AG04449 (cell line): ENCODE data around the gene MTHFR.
"Not testable (repeated sequence)": the region's sequence is repeated elsewhere in the genome, so short reads cannot be mapped to it uniquely, and the experiment has no call there.

Experiments
- CTCF ChIA-PET: fragments of 350-600 bp; formaldehyde crosslinking; extraction: SDS; loops from one replicate; lab custom pipeline; 2021; ENCODE audit warnings: antibody characterized with exemption; lab: Yijun Ruan, JAX
- POLR2A ChIA-PET: fragments of 400-600, 350-600 bp; formaldehyde crosslinking; extraction: SDS; loops from one replicate; lab custom pipeline; 2020; ENCODE audit warnings: antibody characterized with exemption, inconsistent platforms; lab: Yijun Ruan, JAX
- DNase-seq: peaks from one replicate; pipeline ENCODE4 v3.0.0-alpha.2; 2010; ENCODE audit warnings: low read depth, low spot score
- H3K4me3 ChIP-seq: 2 replicates; pipeline ENCODE4 v1.5.1; 2011; ENCODE audit warnings: low read depth, mild to moderate bottlenecking, control low read depth, low read length
- TF ChIP-seq, protein P1 (sequence below): IDR thresholded peaks from one replicate; pipeline ENCODE4 v1.5.1; 2011; ENCODE audit warnings: mild to moderate bottlenecking, moderate library complexity, low read length, control low read depth, inconsistent platforms; ENCODE audit not compliant: insufficient read depth; ENCODE audit errors: missing control alignments

MTHFR gene

DNA sequence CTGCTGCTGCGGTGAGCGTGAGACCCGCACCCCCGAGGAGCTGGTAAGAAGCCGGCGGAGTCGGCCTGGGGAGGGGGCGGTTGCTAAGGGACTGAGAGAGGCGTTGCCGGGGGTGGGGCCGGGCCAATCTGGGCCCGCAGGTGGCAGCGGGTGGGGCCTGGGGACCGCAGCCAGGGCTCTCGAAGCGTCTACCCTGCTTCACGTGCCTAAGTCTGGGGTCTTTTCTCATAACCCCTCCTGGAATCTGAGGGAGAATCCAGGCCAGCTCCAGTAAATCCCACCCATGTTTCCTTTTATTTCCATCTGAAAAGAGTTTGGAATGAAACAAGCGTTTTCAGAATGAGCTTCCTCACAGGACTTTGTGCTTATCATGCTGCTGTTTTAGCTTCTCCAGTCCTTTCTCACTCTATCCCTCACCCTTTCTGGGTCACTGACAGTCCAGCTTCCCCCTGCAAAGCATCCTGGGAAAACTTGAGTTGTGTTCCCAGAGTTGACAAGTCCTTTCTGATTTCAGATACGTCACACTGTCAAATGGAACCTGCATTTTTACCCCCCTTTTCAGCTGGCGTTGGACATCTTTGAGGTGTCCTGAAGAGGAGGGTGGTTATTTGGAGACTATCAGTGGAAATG lies 658 bp upstream of the MTHFR start:
- TF ChIP-seq, protein P1, sequence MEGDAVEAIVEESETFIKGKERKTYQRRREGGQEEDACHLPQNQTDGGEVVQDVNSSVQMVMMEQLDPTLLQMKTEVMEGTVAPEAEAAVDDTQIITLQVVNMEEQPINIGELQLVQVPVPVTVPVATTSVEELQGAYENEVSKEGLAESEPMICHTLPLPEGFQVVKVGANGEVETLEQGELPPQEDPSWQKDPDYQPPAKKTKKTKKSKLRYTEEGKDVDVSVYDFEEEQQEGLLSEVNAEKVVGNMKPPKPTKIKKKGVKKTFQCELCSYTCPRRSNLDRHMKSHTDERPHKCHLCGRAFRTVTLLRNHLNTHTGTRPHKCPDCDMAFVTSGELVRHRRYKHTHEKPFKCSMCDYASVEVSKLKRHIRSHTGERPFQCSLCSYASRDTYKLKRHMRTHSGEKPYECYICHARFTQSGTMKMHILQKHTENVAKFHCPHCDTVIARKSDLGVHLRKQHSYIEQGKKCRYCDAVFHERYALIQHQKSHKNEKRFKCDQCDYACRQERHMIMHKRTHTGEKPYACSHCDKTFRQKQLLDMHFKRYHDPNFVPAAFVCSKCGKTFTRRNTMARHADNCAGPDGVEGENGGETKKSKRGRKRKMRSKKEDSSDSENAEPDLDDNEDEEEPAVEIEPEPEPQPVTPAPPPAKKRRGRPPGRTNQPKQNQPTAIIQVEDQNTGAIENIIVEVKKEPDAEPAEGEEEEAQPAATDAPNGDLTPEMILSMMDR = no peak
- CTCF ChIA-PET = interaction anchor here (0.7 to 2.5 kb wide), 3 partner anchors 17 to 86 kb away, joined by 3 to 9 read pairs (median 3); no protein-coding TSS in a partner anchor
- POLR2A ChIA-PET = interaction anchor here (0.9 to 1.6 kb wide), 4 partner anchors 17 to 103 kb away, joined by 3 to 12 read pairs (median 4); partner anchors contain the start of gene AGTRAP
- no peak for DNase-seq
- H3K4me3 ChIP-seq = peak overlapping the region; percentile 95

DNA sequence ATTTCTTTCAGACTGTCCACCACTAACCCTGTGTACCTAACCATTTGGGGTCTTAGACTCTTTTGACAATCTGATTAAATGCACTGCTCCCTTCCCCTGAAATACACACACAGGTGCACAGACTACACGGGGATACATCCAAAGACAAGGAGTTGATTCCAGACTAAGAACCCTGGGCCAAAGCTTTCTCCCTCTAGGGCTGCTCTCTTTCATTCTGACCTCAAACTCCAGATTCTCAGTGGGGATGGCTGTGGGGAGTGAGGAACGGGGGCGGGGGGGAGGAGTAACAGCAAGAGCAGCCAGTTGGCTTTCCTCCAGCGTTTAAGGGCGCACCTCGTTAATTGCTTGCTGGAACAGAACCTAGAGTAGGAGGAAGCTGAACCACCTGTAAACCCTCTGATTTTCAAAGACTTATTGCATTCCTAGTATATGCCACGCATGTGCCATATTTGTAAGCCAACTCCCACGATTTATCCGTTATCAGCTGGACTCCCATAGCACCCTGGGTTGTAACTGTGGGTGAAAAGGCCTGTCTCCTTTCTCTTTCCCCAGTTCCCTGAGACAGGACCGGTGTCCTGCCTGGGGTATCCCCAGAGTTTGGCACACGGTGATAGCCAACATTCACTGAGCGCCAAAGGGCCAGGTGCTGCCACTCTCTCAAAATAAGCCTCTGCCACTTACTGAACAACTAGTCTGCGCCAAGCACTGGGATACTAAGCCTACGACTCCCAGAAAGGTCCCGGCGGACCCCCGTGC lies 920 bp downstream of the MTHFR start:
- TF ChIP-seq, protein P1 = no peak
- CTCF ChIA-PET = interaction anchor here (1.0 to 1.8 kb wide), 2 partner anchors 89 to 140 kb away, joined by 3 to 4 read pairs; partner anchors contain the start of gene FBXO6
- DNase-seq = no peak
- peak overlapping the region; percentile 76 for H3K4me3 ChIP-seq
- POLR2A ChIA-PET = interaction anchor here (0.5 kb wide), 1 partner anchor 1297 kb away, joined by 3 read pairs; no protein-coding TSS in a partner anchor

DNA sequence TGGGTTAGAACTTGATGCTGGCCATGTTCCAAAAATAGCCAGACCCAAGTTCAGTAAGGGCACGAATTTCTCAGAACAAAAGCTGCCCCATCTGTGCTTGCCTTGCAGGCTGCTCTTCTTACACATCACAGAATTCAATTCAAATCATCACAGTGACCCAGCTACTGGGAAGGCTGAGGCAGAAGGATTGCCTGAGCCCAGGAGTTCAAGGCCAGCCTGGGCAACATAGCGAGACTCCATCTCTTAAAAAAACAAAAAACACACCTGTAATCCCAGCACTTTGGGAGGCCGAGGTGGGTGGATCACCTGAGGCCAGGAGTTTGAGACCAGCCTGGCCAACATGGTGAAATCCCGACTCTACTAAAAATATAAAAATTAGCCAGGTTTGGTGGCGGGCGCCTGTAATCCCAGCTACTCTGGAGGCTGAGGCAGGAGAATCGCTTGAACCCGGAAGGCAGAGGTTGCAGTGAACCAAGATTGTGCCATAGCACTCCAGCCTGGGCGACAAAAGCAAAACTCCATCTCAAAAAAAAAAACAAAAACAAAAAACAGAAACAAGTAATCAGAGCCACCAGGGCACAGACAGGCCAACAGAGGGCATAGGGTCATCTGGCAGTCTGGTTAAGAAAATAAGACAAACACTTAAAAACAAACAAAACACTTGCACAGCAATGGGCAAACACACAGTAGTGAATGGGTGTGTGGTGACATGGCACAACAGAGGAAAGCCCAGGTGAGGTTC lies 1.7 kb downstream of the MTHFR start:
- not testable (repeated sequence) for DNase-seq
- ChIA-PET CTCF (interaction anchor here (1.0 to 3.1 kb wide), 3 partner anchors 19 to 139 kb away, joined by 3 to 18 read pairs (median 4); partner anchors contain the start of gene FBXO6), POLR2A (interaction anchor here (0.5 to 2.1 kb wide), 4 partner anchors 10 to 1296 kb away, joined by 3 to 17 read pairs (median 6); no protein-coding TSS in a partner anchor)
- peak overlapping the region; percentile 72 for H3K4me3 ChIP-seq

DNA sequence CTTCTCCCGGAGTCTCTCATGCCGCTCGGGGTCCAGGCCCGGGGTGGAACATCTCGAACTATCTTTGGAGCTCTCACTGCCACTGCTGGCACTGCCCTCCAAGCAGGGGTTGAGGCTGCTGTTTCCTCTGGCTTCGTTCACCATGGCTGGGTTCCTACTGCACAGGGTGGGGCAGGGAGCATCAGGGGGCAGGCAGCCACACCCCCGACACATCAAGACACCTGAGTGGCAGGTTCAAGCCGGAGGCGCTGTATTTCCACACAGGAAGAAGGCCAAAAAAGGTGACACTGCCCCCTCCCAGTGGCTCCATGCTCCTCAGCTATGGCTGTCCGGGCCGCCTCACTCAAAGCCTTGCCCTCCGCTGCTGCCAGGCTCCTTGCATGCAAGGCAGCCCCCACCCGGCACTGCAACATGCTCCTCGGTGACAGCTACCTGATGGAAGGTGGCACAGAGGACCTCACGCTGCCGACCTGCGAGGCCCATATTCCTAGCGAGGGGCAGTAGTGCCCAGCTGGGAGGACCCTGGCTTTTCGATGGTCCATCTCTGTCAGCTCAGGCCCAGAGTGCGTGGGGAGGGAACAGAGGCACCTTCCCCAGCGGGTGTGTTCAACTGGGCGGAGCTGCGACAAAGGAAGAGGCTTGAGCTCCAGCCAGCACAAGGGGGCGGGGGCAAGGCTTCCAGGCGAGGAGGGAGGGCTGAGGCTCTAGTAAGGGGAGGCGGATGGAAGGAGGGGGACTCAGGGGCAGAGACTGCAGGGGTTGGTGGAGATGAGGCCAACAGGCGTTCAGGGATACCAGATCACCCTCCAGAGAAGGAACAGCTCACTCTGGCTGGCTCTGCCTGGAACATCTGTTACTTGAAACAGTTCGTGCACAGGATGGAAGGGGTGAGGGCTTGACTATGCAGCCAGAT lies 2.5 kb downstream of the MTHFR start:
- H3K4me3 ChIP-seq = peak overlapping the region; percentile 72
- ChIA-PET CTCF (interaction anchor here (1.0 to 3.1 kb wide), 3 partner anchors 18 to 139 kb away, joined by 3 to 18 read pairs (median 4); partner anchors contain the start of gene FBXO6), POLR2A (interaction anchor here (0.7 to 2.1 kb wide), 5 partner anchors 9 to 110 kb away, joined by 3 to 17 read pairs (median 3); no protein-coding TSS in a partner anchor)
- TF ChIP-seq, protein P1 = no peak
- DNase-seq = peak; percentile 83

DNA sequence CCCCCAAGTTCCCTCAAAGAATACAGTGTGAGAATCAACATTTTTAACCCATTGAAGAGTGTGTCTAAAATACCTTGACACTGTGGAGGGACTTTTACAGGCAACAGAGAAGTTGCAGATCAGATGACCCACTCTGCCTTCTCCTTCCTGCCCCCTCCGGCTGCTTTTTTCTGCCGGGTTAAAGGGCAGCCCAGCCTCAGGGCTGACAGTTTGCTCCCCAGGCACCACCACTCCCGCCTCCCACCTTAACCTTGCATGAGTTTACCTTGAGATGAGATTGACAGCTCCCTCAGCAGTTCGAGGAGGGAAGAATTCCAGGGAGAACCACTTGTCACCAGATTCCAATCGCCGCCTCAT lies 3.2 kb downstream of the MTHFR start:
- ChIA-PET POLR2A (interaction anchor here (1.2 to 2.1 kb wide), 3 partner anchors 12 to 106 kb away, joined by 3 to 17 read pairs (median 9); no protein-coding TSS in a partner anchor), CTCF (interaction anchor here (3.1 kb wide), 1 partner anchor 18 kb away, joined by 18 read pairs; no protein-coding TSS in a partner anchor)
- TF ChIP-seq, protein P1 = no peak
- H3K4me3 ChIP-seq = peak overlapping the region; percentile 72
- DNase-seq = no peak
